Astrocyte (in vitro differentiated cells and primary cell): ENCODE data around the gene GATB. TPM values are rescaled to one million over a fixed set of nuclear protein-coding genes. Genes with fewer than 3 reads are reported as not detected.

Experiments
- DNase-seq: peaks from one replicate; pipeline ENCODE4 v3.0.0-alpha.2; 2010; ENCODE audit warnings: low read depth
- FAIRE-seq: peaks from 2 replicates; lab custom pipeline; 2011; peaks lifted over from hg19 to GRCh38; lab: Jason Lieb, UNC
- H2AFZ ChIP-seq: 2 replicates; pipeline ENCODE4 v1.6.0; 2012; ENCODE audit warnings: low read depth, low read length, inconsistent platforms
- H3K27ac ChIP-seq: 2 replicates; pipeline ENCODE4 v1.5.1; 2011; ENCODE audit warnings: low read depth, low read length, inconsistent platforms
- H3K27me3 ChIP-seq: 2 replicates; pipeline ENCODE4 v1.6.0; 2011; ENCODE audit warnings: low read length, inconsistent platforms; ENCODE audit not compliant: insufficient read depth
- H3K36me3 ChIP-seq: 2 replicates; pipeline ENCODE4 v1.5.1; 2011; ENCODE audit warnings: low read length, inconsistent platforms; ENCODE audit not compliant: insufficient read depth
- H3K4me1 ChIP-seq: 2 replicates; pipeline ENCODE4 v1.5.1; 2011; ENCODE audit warnings: low read length, inconsistent platforms; ENCODE audit not compliant: insufficient read depth
- H3K4me2 ChIP-seq: 2 replicates; pipeline ENCODE4 v1.6.0; 2012; ENCODE audit warnings: low read length, inconsistent platforms
- H3K4me3 ChIP-seq: 2 replicates; pipeline ENCODE4 v1.5.1; 2011; ENCODE audit warnings: low read depth, mild to moderate bottlenecking, low read length, inconsistent platforms; ENCODE audit not compliant: insufficient read depth
- H3K79me2 ChIP-seq: 2 replicates; pipeline ENCODE4 v1.6.0; 2012; ENCODE audit warnings: mild to moderate bottlenecking, low read length, inconsistent platforms; ENCODE audit not compliant: insufficient read depth
- H3K9ac ChIP-seq: 2 replicates; pipeline ENCODE4 v1.6.0; 2012; ENCODE audit warnings: mild to moderate bottlenecking, low read length, inconsistent platforms
- H3K9me3 ChIP-seq: 2 replicates; pipeline ENCODE4 v1.5.1; 2012; ENCODE audit warnings: low read depth, mild to moderate bottlenecking, low read length, inconsistent platforms; ENCODE audit not compliant: insufficient read depth
- H4K20me1 ChIP-seq: 2 replicates; pipeline ENCODE4 v1.6.0; 2012; ENCODE audit warnings: low read length, inconsistent platforms; ENCODE audit not compliant: insufficient read depth
- H3K27ac Mint-ChIP-seq: one replicate; pipeline ENCODE4 v1.8.0; 2021; ENCODE audit warnings: mild to moderate bottlenecking, mixed read lengths; ENCODE audit not compliant: unreplicated experiment
- H3K27me3 Mint-ChIP-seq: one replicate; pipeline ENCODE4 v1.8.0; 2021; ENCODE audit warnings: low read depth, mixed read lengths; ENCODE audit not compliant: unreplicated experiment
- H3K36me3 Mint-ChIP-seq: one replicate; pipeline ENCODE4 v1.8.0; 2021; ENCODE audit warnings: low read depth, mixed read lengths; ENCODE audit not compliant: unreplicated experiment
- H3K4me1 Mint-ChIP-seq: one replicate; pipeline ENCODE4 v1.8.0; 2021; ENCODE audit warnings: low read depth, mixed read lengths; ENCODE audit not compliant: unreplicated experiment
- H3K4me3 Mint-ChIP-seq: one replicate; pipeline ENCODE4 v1.8.0; 2021; ENCODE audit warnings: mild to moderate bottlenecking, moderate library complexity, mixed read lengths; ENCODE audit not compliant: unreplicated experiment
- H3K9me3 Mint-ChIP-seq: one replicate; pipeline ENCODE4 v1.8.0; 2021; ENCODE audit warnings: mild to moderate bottlenecking, mixed read lengths; ENCODE audit not compliant: unreplicated experiment
- CTCF ChIP-seq: IDR thresholded peaks from 2 replicates; pipeline ENCODE4 v1.5.1; 2011; ENCODE audit warnings: low read depth, mild to moderate bottlenecking, inconsistent platforms, low read length, moderate library complexity; ENCODE audit not compliant: insufficient read depth
- EZH2 ChIP-seq: IDR thresholded peaks from 2 replicates; pipeline ENCODE4 v1.6.1; 2012; ENCODE audit warnings: mild to moderate bottlenecking, low read length, inconsistent platforms; ENCODE audit not compliant: insufficient read depth
- total RNA-seq: library from RNA; stranded (reverse); gene quantifications from 2 replicates; pipeline ENCODE4 v1.2.1, GENCODE V29; 2021

The GATB gene
- total RNA-seq, 1 donor from 2014 or later = 20.8 TPM

GRCh38 chr4:151768835-151769234 lies 8.0 kb upstream of the GATB start:
- Mint-ChIP-seq H3K9me3 (no peaks in the 10 kb centered on the region), H3K4me1 (no peaks in the 10 kb centered on the region), H3K27ac (no peak overlapping the region), H3K4me3 (no peak overlapping the region), H3K36me3 (peaks cover 2% of the 10 kb centered on the region), H3K27me3 (peaks cover 8% of the 10 kb centered on the region)
- H3K9me3 ChIP-seq = no peaks in the 10 kb centered on the region
- H3K79me2 ChIP-seq = no peaks in the 10 kb centered on the region
- no peak overlapping the region for H3K4me2 ChIP-seq
- no peak overlapping the region for H3K27ac ChIP-seq
- H3K27me3 ChIP-seq = no peaks in the 10 kb centered on the region
- H2AFZ ChIP-seq = no peak overlapping the region
- H3K36me3 ChIP-seq = no peaks in the 10 kb centered on the region
- H3K4me3 ChIP-seq = no peak overlapping the region
- DNase-seq (no peak), FAIRE-seq (no peak)
- no peak overlapping the region for H3K9ac ChIP-seq
- TF ChIP-seq CTCF = no peak
- TF ChIP-seq EZH2 = no peak
- no peaks in the 10 kb centered on the region for H3K4me1 ChIP-seq
- H4K20me1 ChIP-seq = no peaks in the 10 kb centered on the region

- Histone ChIP-seq H3K79me2 (no peaks in the 10 kb centered on the region), H3K27ac (no peak overlapping the region), H3K4me1 (no peaks in the 10 kb centered on the region), H3K9ac (no peak overlapping the region), H3K27me3 (no peaks in the 10 kb centered on the region), H3K36me3 (no peaks in the 10 kb centered on the region), H4K20me1 (no peaks in the 10 kb centered on the region), H3K4me2 (no peak overlapping the region), H3K4me3 (no peak overlapping the region), H2AFZ (no peak overlapping the region), H3K9me3 (no peaks in the 10 kb centered on the region)
- Mint-ChIP-seq H3K36me3 (no peaks in the 10 kb centered on the region), H3K27me3 (peaks cover 11% of the 10 kb centered on the region), H3K27ac (no peak overlapping the region), H3K4me1 (no peaks in the 10 kb centered on the region), H3K4me3 (no peak overlapping the region), H3K9me3 (no peaks in the 10 kb centered on the region)
- TF ChIP-seq CTCF = no peak
- no peak for TF ChIP-seq EZH2
- DNase-seq = no peak
- FAIRE-seq = no peak
Measured at GRCh38 chr4:151766691-151767090, 5.9 kb upstream of the GATB start.

GRCh38 chr4:151760002-151760401 lies 805 bp downstream of the GATB start:
- H3K4me3 ChIP-seq = peak overlapping the region; percentile 99
- Mint-ChIP-seq H3K36me3 (no peaks in the 10 kb centered on the region), H3K27me3 (peaks cover 10% of the 10 kb centered on the region), H3K9me3 (no peaks in the 10 kb centered on the region), H3K27ac (peak overlapping the region; percentile 99), H3K4me1 (peaks cover 2% of the 10 kb centered on the region), H3K4me3 (peak overlapping the region; percentile 99)
- DNase-seq (no peak), FAIRE-seq (no peak)
- no peaks in the 10 kb centered on the region for H3K79me2 ChIP-seq
- H3K9ac ChIP-seq = peak overlapping the region; percentile 97
- TF ChIP-seq CTCF (no peak), EZH2 (no peak)
- no peaks in the 10 kb centered on the region for H4K20me1 ChIP-seq
- peaks cover 7% of the 10 kb centered on the region for H3K4me1 ChIP-seq
- no peaks in the 10 kb centered on the region for H3K27me3 ChIP-seq
- H3K36me3 ChIP-seq = no peaks in the 10 kb centered on the region
- H3K4me2 ChIP-seq = peak overlapping the region; percentile 91
- H2AFZ ChIP-seq = peak overlapping the region; percentile 96
- H3K9me3 ChIP-seq = no peaks in the 10 kb centered on the region
- H3K27ac ChIP-seq = peak overlapping the region; percentile 94
